Smooth muscle cell (in vitro differentiated cells): ENCODE measurements around the gene ITIH4. TPM values are rescaled to one million over a fixed set of nuclear protein-coding genes. Genes with fewer than 3 reads are reported as not detected.

Source experiments
- DNase-seq: peaks from one replicate; lab custom pipeline; 2025; ENCODE audit not compliant: unreplicated experiment; lab: John Stamatoyannopoulos, UW
- H2AFZ ChIP-seq: fragments of 200-600 bp; sonication (generic); 2 replicates; pipeline ENCODE4 v1.6.0; 2016; ENCODE audit warnings: antibody characterized with exemption, low read depth, mild to moderate bottlenecking
- H3F3A ChIP-seq: fragments of 200-600 bp; sonication (generic); 2 replicates; pipeline ENCODE4 v1.6.0; 2017; ENCODE audit warnings: antibody characterized with exemption, low read depth
- H3K27ac ChIP-seq: fragments of 200-600 bp; sonication (generic); 2 replicates; pipeline ENCODE4 v1.5.1; 2016; ENCODE audit warnings: low read depth, mild to moderate bottlenecking
- H3K27me3 ChIP-seq: fragments of 200-600 bp; sonication (generic); 2 replicates; pipeline ENCODE4 v1.6.1; 2016; ENCODE audit warnings: low read depth, mild to moderate bottlenecking
- H3K36me3 ChIP-seq: fragments of 200-600 bp; sonication (generic); 2 replicates; pipeline ENCODE4 v1.5.1; 2016; ENCODE audit warnings: low read depth
- H3K4me1 ChIP-seq: fragments of 200-600 bp; sonication (generic); 2 replicates; pipeline ENCODE4 v1.5.1; 2016; ENCODE audit warnings: low read depth
- H3K4me2 ChIP-seq: fragments of 200-600 bp; sonication (generic); 2 replicates; pipeline ENCODE4 v1.6.0; 2016; ENCODE audit warnings: mild to moderate bottlenecking
- H3K4me3 ChIP-seq: fragments of 200-600 bp; sonication (generic); 2 replicates; pipeline ENCODE4 v1.5.1; 2016; ENCODE audit warnings: mild to moderate bottlenecking
- H3K79me2 ChIP-seq: fragments of 200-600 bp; sonication (generic); 2 replicates; pipeline ENCODE4 v1.6.0; 2016; ENCODE audit warnings: low read depth, mild to moderate bottlenecking
- H3K9ac ChIP-seq: fragments of 200-600 bp; sonication (generic); 2 replicates; pipeline ENCODE4 v1.6.0; 2016; ENCODE audit warnings: low read depth
- H3K9me3 ChIP-seq: fragments of 200-600 bp; sonication (generic); replicated peaks from 2 replicates; pipeline ENCODE4 v1.5.1; 2016; ENCODE audit warnings: low read depth
- H4K20me1 ChIP-seq: fragments of 200-600 bp; sonication (generic); 2 replicates; pipeline ENCODE4 v1.6.0; 2016; ENCODE audit warnings: low read depth
- CTCF ChIP-seq: fragments of 200-600 bp; sonication (generic); IDR thresholded peaks from 2 replicates; pipeline ENCODE4 v1.5.1; 2017; ENCODE audit warnings: borderline replicate concordance, mild to moderate bottlenecking, antibody characterized with exemption; ENCODE audit not compliant: insufficient read depth, poor library complexity, severe bottlenecking
- WGBS: methylation state at CpG from one replicate; pipeline ENCODE4 v1.1.7; 2016; ENCODE audit warnings: low lambda C conversion rate; 5-methylcytosine and 5-hydroxymethylcytosine counted together
- polyA plus RNA-seq: library from polyadenylated mRNA; unstranded; fragments of >200 nt; fragmentation: Nextera tagmentation; extraction: Ambion mirVana; gene quantifications from 2 replicates; pipeline ENCODE4 v1.2.1, GENCODE V29; 2016
- total RNA-seq: library from RNA; depleted of rRNA; stranded (reverse); fragments of >200 nt; gene quantifications from 2 replicates; pipeline ENCODE4 v1.2.3, GENCODE V29; 2014

ITIH4 gene
- total and polyA plus RNA-seq, 2 experiments from 2014 or later = 1.6 TPM

GRCh38 chr3:52789746-52790040 lies 40.8 kb downstream of the ITIH4 start:
- H3K4me1 ChIP-seq = no peaks in the 10 kb centered on the region
- H3K4me2 ChIP-seq = no peak overlapping the region
- H3K9me3 ChIP-seq = no peaks in the 10 kb centered on the region
- no peaks in the 10 kb centered on the region for H3K36me3 ChIP-seq
- 95% methylated on average over 6 of the region's 6 CpGs for WGBS
- H3K27ac ChIP-seq = no peak overlapping the region
- no peak overlapping the region for H2AFZ ChIP-seq
- H3K4me3 ChIP-seq = no peak overlapping the region
- no peak for TF ChIP-seq CTCF
- H3K9ac ChIP-seq = no peak overlapping the region
- no peaks in the 10 kb centered on the region for H3K27me3 ChIP-seq
- no peaks in the 10 kb centered on the region for H3K79me2 ChIP-seq
- no peak for DNase-seq
- H4K20me1 ChIP-seq = no peaks in the 10 kb centered on the region
- no peaks in the 10 kb centered on the region for H3F3A ChIP-seq

- H3K4me1 ChIP-seq = no peaks in the 10 kb centered on the region
- no peaks in the 10 kb centered on the region for H3K27me3 ChIP-seq
- no peak overlapping the region for H3K4me2 ChIP-seq
- no peak overlapping the region for H3K4me3 ChIP-seq
- H2AFZ ChIP-seq = no peak overlapping the region
- DNase-seq = no peak
- no peak overlapping the region for H3K27ac ChIP-seq
- H3K79me2 ChIP-seq = no peaks in the 10 kb centered on the region
- no peaks in the 10 kb centered on the region for H3K9me3 ChIP-seq
- H3K36me3 ChIP-seq = no peaks in the 10 kb centered on the region
- 90% methylated on average over 16 of the region's 16 CpGs for WGBS
- no peaks in the 10 kb centered on the region for H3F3A ChIP-seq
- no peak overlapping the region for H3K9ac ChIP-seq
- TF ChIP-seq CTCF = no peak
- no peaks in the 10 kb centered on the region for H4K20me1 ChIP-seq
These were observed 41.4 kb downstream of the ITIH4 start for GRCh38 chr3:52788890-52789745.

GRCh38 chr3:52787672-52788625 lies 42.5 kb downstream of the ITIH4 start:
- H3K4me3 ChIP-seq = no peak overlapping the region

More at GRCh38 chr3:52787672-52788625, 42.5 kb downstream of the ITIH4 start:
- Histone ChIP-seq H3K36me3 (no peaks in the 10 kb centered on the region), H3K27me3 (peaks cover 4% of the 10 kb centered on the region), H4K20me1 (no peaks in the 10 kb centered on the region), H3F3A (no peaks in the 10 kb centered on the region), H3K27ac (no peak overlapping the region), H3K4me2 (no peak overlapping the region), H3K4me1 (no peaks in the 10 kb centered on the region), H3K9ac (no peak overlapping the region), H2AFZ (no peak overlapping the region), H3K9me3 (no peaks in the 10 kb centered on the region), H3K79me2 (no peaks in the 10 kb centered on the region)
- TF ChIP-seq CTCF = no peak
- no peak for DNase-seq
- 75% methylated on average over 17 of the region's 17 CpGs for WGBS
